HG03469 (cell line): ENCODE results near the gene SPP1.
"Not testable (repeated sequence)": the region's sequence is repeated elsewhere in the genome, so short reads cannot be mapped to it uniquely, and the experiment has no call there.

Source experiments
- ATAC-seq: cut with Tn5 transposase; IDR thresholded peaks from one replicate; pipeline ENCODE4 v1.9.1; 2021; ENCODE audit warnings: mild to moderate bottlenecking, moderate library complexity, moderate number of reproducible peaks; ENCODE audit not compliant: unreplicated experiment

The SPP1 gene

GRCh38 chr4:87975466-87975865 lies at the start of gene SPP1:
Gene SPP1, plus strand, starts transcription at chr4:87975714. Its CDS starts 1,182 bp downstream, at chr4:87976896.
- peak; percentile 56 for ATAC-seq

GRCh38 chr4:87926554-87927098 lies 48.9 kb upstream of the SPP1 start:
- no peak for ATAC-seq

- no peak for ATAC-seq
Observed at GRCh38 chr4:87930629-87931028, 44.9 kb upstream of the SPP1 start.

GRCh38 chr4:87931932-87932331 lies 43.6 kb upstream of the SPP1 start:
- no peak for ATAC-seq

- ATAC-seq, result no peak
Observed at GRCh38 chr4:87932718-87933141, 42.8 kb upstream of the SPP1 start.

- ATAC-seq, result no peak
Observed at GRCh38 chr4:87933337-87933736, 42.2 kb upstream of the SPP1 start.

- no peak for ATAC-seq
Observed at GRCh38 chr4:87934157-87934704, 41.3 kb upstream of the SPP1 start.

GRCh38 chr4:87934973-87935372 lies 40.5 kb upstream of the SPP1 start:
- no peak for ATAC-seq

GRCh38 chr4:87935954-87936353 lies 39.6 kb upstream of the SPP1 start:
- ATAC-seq, result not testable (repeated sequence)

GRCh38 chr4:87937523-87937922 lies 38.0 kb upstream of the SPP1 start:
- no peak for ATAC-seq

GRCh38 chr4:87938746-87939145 lies 36.8 kb upstream of the SPP1 start:
- no peak for ATAC-seq

GRCh38 chr4:87939978-87940690 lies 35.4 kb upstream of the SPP1 start:
- ATAC-seq, result no peak

- not testable (repeated sequence) for ATAC-seq
Observed at GRCh38 chr4:87940809-87941208, 34.7 kb upstream of the SPP1 start.

- ATAC-seq, result no peak
Observed at GRCh38 chr4:87941537-87942392, 33.7 kb upstream of the SPP1 start.

GRCh38 chr4:87943660-87944149 lies 31.8 kb upstream of the SPP1 start:
- no peak for ATAC-seq

GRCh38 chr4:87944967-87945366 lies 30.5 kb upstream of the SPP1 start:
- no peak for ATAC-seq

- ATAC-seq, result no peak
Observed at GRCh38 chr4:87946766-87947165, 28.7 kb upstream of the SPP1 start.

GRCh38 chr4:87947381-87948160 lies 27.9 kb upstream of the SPP1 start:
- ATAC-seq, result no peak

GRCh38 chr4:87949961-87950360 lies 25.6 kb upstream of the SPP1 start:
- ATAC-seq, result no peak

- ATAC-seq, result no peak
Observed at GRCh38 chr4:87950493-87950892, 25.0 kb upstream of the SPP1 start.
